Endothelial cell of umbilical vein (primary cell): ENCODE data around the gene PLCD1.

Experiments
- CTCF ChIP-seq, 2 donors: IDR thresholded peaks; 1 replicate in 1 of 2; 2 replicates in 1 of 2; pipeline ENCODE4 v1.5.1; 2011; ENCODE audit warnings: low read length in 2 of 2, mild to moderate bottlenecking in 2 of 2, moderate library complexity in 2 of 2, control low read depth in 1 of 2, inconsistent platforms in 1 of 2, low read depth in 1 of 2; ENCODE audit not compliant: insufficient read depth in 1 of 2; ENCODE audit errors: extremely low read depth in 1 of 2
- EZH2 ChIP-seq: IDR thresholded peaks from 2 replicates; pipeline ENCODE4 v1.6.1; 2012; ENCODE audit warnings: borderline replicate concordance, low read depth, mild to moderate bottlenecking, moderate library complexity, low read length, inconsistent platforms; ENCODE audit not compliant: severe bottlenecking
- FOS ChIP-seq: IDR thresholded peaks from 2 replicates; pipeline ENCODE4 v1.6.1; 2011; ENCODE audit warnings: mild to moderate bottlenecking, low read length, moderate library complexity, borderline replicate concordance; ENCODE audit not compliant: insufficient read depth
- GATA2 ChIP-seq: IDR thresholded peaks from 2 replicates; pipeline ENCODE4 v1.7.0; 2011; ENCODE audit warnings: low read depth, mild to moderate bottlenecking, moderate library complexity, mixed read lengths, low read length; ENCODE audit not compliant: insufficient read length, insufficient read depth
- MAX ChIP-seq: IDR thresholded peaks from 2 replicates; pipeline ENCODE4 v1.6.1; 2011; ENCODE audit not compliant: insufficient read depth, insufficient read length
- MYC ChIP-seq: IDR thresholded peaks from one replicate; pipeline ENCODE4 v1.6.1; 2011; ENCODE audit warnings: mild to moderate bottlenecking, low read depth, low read length
- POLR2A ChIP-seq: IDR thresholded peaks from 2 replicates; pipeline ENCODE4 v1.6.1; 2012; ENCODE audit warnings: low read depth, mild to moderate bottlenecking, control low read depth, low read length
- POLR2AphosphoS5 ChIP-seq: IDR thresholded peaks from 2 replicates; pipeline ENCODE4 v1.6.1; 2012; ENCODE audit warnings: low read depth, mild to moderate bottlenecking, control low read depth, low read length, moderate library complexity; ENCODE audit not compliant: insufficient read depth

- TF ChIP-seq CTCF (IDR thresholded peaks at IDR 0.05; ENCODE audit: extremely low read depth in 1 of 2, insufficient read depth in 1 of 2, low read depth in 1 of 2, low read length in 2 of 2) (no peak), POLR2A (no peak), POLR2AphosphoS5 (no peak), MAX (no peak), FOS (no peak), GATA2 (no peak), EZH2 (no peak), MYC (no peak)
Observed at GRCh38 chr3:37980462-37981347, 48.7 kb downstream of the PLCD1 start.
